ENCODE data around the gene SEC24A. TPM values are rescaled to one million over a fixed set of nuclear protein-coding genes. Genes with fewer than 3 reads are reported as not detected.
"Not testable (repeated sequence)": the region's sequence is repeated elsewhere in the genome, so short reads cannot be mapped to it uniquely, and the experiment has no call there.

SEC24A gene
- total RNA-seq (ENCODE audit: insufficient read depth, low replicate concordance): 34.2 TPM

GRCh38 chr5:134648425-134649162, at the start of gene SEC24A:
SEC24A (plus strand) TSS chr5:134648785; CDS start chr5:134649077, 292 bp downstream.
- DNase-seq (ENCODE audit: low spot score): peak; percentile 89

- DNase-seq (ENCODE audit: low spot score): not testable (repeated sequence)
Measured at GRCh38 chr5:134599820-134600219, 48.8 kb upstream of the SEC24A start.

- no peak for DNase-seq (ENCODE audit: low spot score)
Measured at GRCh38 chr5:134600600-134600999, 48.0 kb upstream of the SEC24A start.

- DNase-seq (ENCODE audit: low spot score): no peak
Measured at GRCh38 chr5:134603059-134603458, 45.5 kb upstream of the SEC24A start.

GRCh38 chr5:134604908-134605307, 43.7 kb upstream of the SEC24A start:
- DNase-seq (ENCODE audit: low spot score): no peak

GRCh38 chr5:134606726-134607125, 41.9 kb upstream of the SEC24A start:
- no peak for DNase-seq (ENCODE audit: low spot score)

GRCh38 chr5:134608555-134608954, 40.0 kb upstream of the SEC24A start:
- no peak for DNase-seq (ENCODE audit: low spot score)

GRCh38 chr5:134609232-134609851, 39.2 kb upstream of the SEC24A start:
- no peak for DNase-seq (ENCODE audit: low spot score)

GRCh38 chr5:134610725-134611124, 37.9 kb upstream of the SEC24A start:
- DNase-seq (ENCODE audit: low spot score): no peak

GRCh38 chr5:134611515-134611914, 37.1 kb upstream of the SEC24A start:
- DNase-seq (ENCODE audit: low spot score): no peak

GRCh38 chr5:134614450-134615085, 34.0 kb upstream of the SEC24A start:
- DNase-seq (ENCODE audit: low spot score): no peak

GRCh38 chr5:134620634-134621033, 28.0 kb upstream of the SEC24A start:
- DNase-seq (ENCODE audit: low spot score): no peak

- no peak for DNase-seq (ENCODE audit: low spot score)
Measured at GRCh38 chr5:134625559-134625958, 23.0 kb upstream of the SEC24A start.

GRCh38 chr5:134626369-134627014, 22.1 kb upstream of the SEC24A start:
- DNase-seq (ENCODE audit: low spot score): peak; percentile 26

GRCh38 chr5:134634227-134634626, 14.4 kb upstream of the SEC24A start:
- DNase-seq (ENCODE audit: low spot score): no peak

- DNase-seq (ENCODE audit: low spot score): not testable (repeated sequence)
Measured at GRCh38 chr5:134635366-134635765, 13.2 kb upstream of the SEC24A start.

- peak; percentile 47 for DNase-seq (ENCODE audit: low spot score)
Measured at GRCh38 chr5:134637116-134637721, 11.4 kb upstream of the SEC24A start.

GRCh38 chr5:134638760-134639201, 9.8 kb upstream of the SEC24A start:
- DNase-seq (ENCODE audit: low spot score): no peak

GRCh38 chr5:134642931-134643530, 5.6 kb upstream of the SEC24A start:
- no peak for DNase-seq (ENCODE audit: low spot score)

- peak; percentile 48 for DNase-seq (ENCODE audit: low spot score)
Measured at GRCh38 chr5:134647750-134648424, 698 bp upstream of the SEC24A start.

All from umbilical cord (tissue), 2 donors.